HepG2 (cell line): Measurements from ENCODE around the gene TAF3. TPM values are rescaled to one million over a fixed set of nuclear protein-coding genes. Genes with fewer than 3 reads are reported as not detected.

Experiments
- ATAC-seq: fragments of 200-7000 bp; cut with Tn5 transposase; 3 replicates; pipeline ENCODE4 v1.9.1; 2020; ENCODE audit warnings: mild to moderate bottlenecking, moderate library complexity
- BruUV-seq: library from RNA; stranded (reverse); fragments of 400-500 nt; replicated peaks from 2 replicates; lab custom pipeline; 2021; lab: Mats Ljungman, UMichigan
- CTCF ChIA-PET: fragments of 300-600 bp; formaldehyde crosslinking; extraction: SDS; loops from one replicate; lab custom pipeline; 2021; ENCODE audit warnings: low total read pairs, inconsistent platforms, low intra/inter-chr PET ratio; lab: Yijun Ruan, JAX
- POLR2A ChIA-PET: fragments of 350-600 bp; sonication (Branson Sonifier 250); formaldehyde crosslinking; loops from one replicate; lab custom pipeline; 2020; ENCODE audit warnings: antibody characterized with exemption, inconsistent platforms; lab: Yijun Ruan, JAX
- DNase-seq: peaks from one replicate; pipeline ENCODE4 v3.0.0-alpha.2; 2015; ENCODE audit warnings: low spot score
- FAIRE-seq: peaks from 3 replicates; lab custom pipeline; 2011; peaks lifted over from hg19 to GRCh38; lab: Jason Lieb, UNC
- H2AFZ ChIP-seq: one replicate; pipeline ENCODE4 v1.6.1; 2011; ENCODE audit warnings: low read length, inconsistent platforms
- H3K27ac ChIP-seq: fragments of 300-600 bp; 3 replicates; pipeline ENCODE4 v1.8.0; 2011; ENCODE audit warnings: mixed run types, mild to moderate bottlenecking, mixed read lengths, low read length, inconsistent platforms; ENCODE audit not compliant: insufficient read depth; ENCODE audit errors: extremely low read length
- H3K27me3 ChIP-seq, 2 experiments: fragments of 200-600 bp in 1 of 2; 2 replicates in 1 of 2; 3 replicates in 1 of 2; pipeline versions ENCODE4 v1.6.0 to v1.8.0; 2011; ENCODE audit warnings: low read length in 2 of 2, mild to moderate bottlenecking in 2 of 2, moderate library complexity in 2 of 2, inconsistent platforms in 1 of 2; ENCODE audit not compliant: insufficient read depth in 2 of 2, control insufficient read depth in 1 of 2
- H3K36me3 ChIP-seq, 2 experiments: fragments of 200-600 bp in 1 of 2; replicated peaks in 1 of 2; 2 replicates in 1 of 2; 3 replicates in 1 of 2; pipeline versions ENCODE4 v1.5.1 to v1.8.0; 2011; ENCODE audit warnings: low read length in 2 of 2, inconsistent platforms in 1 of 2; ENCODE audit not compliant: insufficient read depth in 2 of 2, control insufficient read depth in 1 of 2
- H3K4me1 ChIP-seq: 2 replicates; pipeline ENCODE4 v1.5.1; 2012; ENCODE audit warnings: low read length, inconsistent platforms; ENCODE audit not compliant: insufficient read depth
- H3K4me2 ChIP-seq: 2 replicates; pipeline ENCODE4 v1.6.0; 2011; ENCODE audit warnings: low read depth, low read length, inconsistent platforms
- H3K4me3 ChIP-seq, 3 experiments: fragments of 200-600 bp in 1 of 3; sonication (generic), shearing (Covaris generic) in 1 of 3; replicated peaks in 1 of 3; 2 replicates each; pipeline ENCODE4 v1.5.1; 2011 to 2016; ENCODE audit warnings: low read length in 3 of 3, inconsistent platforms in 2 of 3, low read depth in 2 of 3, mild to moderate bottlenecking in 2 of 3, control low read depth in 1 of 3, mixed read lengths in 1 of 3; ENCODE audit not compliant: insufficient read depth in 1 of 3
- H3K79me2 ChIP-seq: one replicate; pipeline ENCODE4 v1.6.1; 2011; ENCODE audit warnings: low read length, inconsistent platforms; ENCODE audit not compliant: insufficient read depth
- H3K9ac ChIP-seq: 2 replicates; pipeline ENCODE4 v1.6.0; 2011; ENCODE audit warnings: mild to moderate bottlenecking, low read depth, low read length, inconsistent platforms; ENCODE audit not compliant: insufficient read depth
- H3K9me3 ChIP-seq: 2 replicates; pipeline ENCODE4 v1.5.1; 2012; ENCODE audit warnings: mild to moderate bottlenecking, low read length
- H4K20me1 ChIP-seq: 2 replicates; pipeline ENCODE4 v1.6.0; 2011; ENCODE audit warnings: inconsistent platforms, mild to moderate bottlenecking, low read length, moderate library complexity; ENCODE audit not compliant: insufficient read depth
- ARID3A ChIP-seq: IDR thresholded peaks from 2 replicates; pipeline ENCODE4 v1.6.1; 2012; ENCODE audit warnings: low read depth, low read length, improper control_type of control experiment
- BHLHE40 ChIP-seq: IDR thresholded peaks from 2 replicates; pipeline ENCODE4 v1.6.1; 2011; ENCODE audit warnings: low read length, improper control_type of control experiment
- CC2D1A ChIP-seq: sonication (generic); formaldehyde crosslinking; IDR thresholded peaks from 2 replicates; pipeline ENCODE4 v1.8.1; 2023; ENCODE audit warnings: mild to moderate bottlenecking, missing genetic modification reagents
- FUBP1 ChIP-seq: sonication (generic); formaldehyde crosslinking; IDR thresholded peaks from 2 replicates; pipeline ENCODE4 v1.5.1; 2020; ENCODE audit warnings: missing genetic modification reagents, mild to moderate bottlenecking, borderline replicate concordance
- KDM6A ChIP-seq: IDR thresholded peaks from 2 replicates; pipeline ENCODE4 v1.6.1; 2016; ENCODE audit warnings: low read depth
- NFKB2 ChIP-seq: sonication (generic); formaldehyde crosslinking; IDR thresholded peaks from 2 replicates; pipeline ENCODE4 v1.4.0; 2020; ENCODE audit warnings: missing genetic modification reagents, borderline replicate concordance
- TEF ChIP-seq: sonication (generic); formaldehyde crosslinking; IDR thresholded peaks from 2 replicates; pipeline ENCODE4 v1.5.0; 2020; ENCODE audit warnings: missing genetic modification reagents
- ZHX2 ChIP-seq, 2 experiments: sonication (generic) in 1 of 2; formaldehyde crosslinking in 1 of 2; IDR thresholded peaks; 2 replicates each; pipeline versions ENCODE4 v1.6.1 to v1.9.0; 2014 to 2022; ENCODE audit warnings: antibody characterized with exemption in 1 of 2, borderline replicate concordance in 1 of 2, inconsistent platforms in 1 of 2, low read depth in 1 of 2, missing genetic modification reagents in 1 of 2
- ZNF230 ChIP-seq: sonication (generic); formaldehyde crosslinking; IDR thresholded peaks from 2 replicates; pipeline ENCODE4 v1.4.0; 2020; ENCODE audit warnings: mild to moderate bottlenecking, missing genetic modification reagents
- ZNF382 ChIP-seq: sonication (generic); formaldehyde crosslinking; IDR thresholded peaks from 2 replicates; pipeline ENCODE4 v1.5.0; 2020; ENCODE audit warnings: missing genetic modification reagents, mild to moderate bottlenecking, borderline replicate concordance
- WGBS: methylation state at CpG from one replicate; pipeline ENCODE4 v1.1.6; 2017; ENCODE audit warnings: low lambda C conversion rate; 5-methylcytosine and 5-hydroxymethylcytosine counted together
- in situ Hi-C: cut with HindIII; loops from 2 replicates; pipeline ENCODE4 v1.10.0; 2017; ENCODE audit warnings: low pct_unique_long_range_greater_than_20kb; ENCODE audit not compliant: extremely low pct_ligation_motif_present
- intact Hi-C: fragments of 100-400 bp; cut with micrococcal nuclease; formaldehyde crosslinking; loops from one replicate; pipeline ENCODE4 v1.10.0; 2022; ENCODE audit not compliant: unreplicated experiment
- polyA plus RNA-seq, 8 experiments: library from polyadenylated mRNA; depleted of rRNA in 3 of 8; stranded (reverse) in 7 of 8; unstranded in 1 of 8; fragments of >200 nt; fragmentation: Illumina TruSeq in 4 of 8; extraction: Trizol in 4 of 8; gene quantifications; 2 replicates each; pipeline versions ENCODE4 v1.2.1 to v1.2.3, GENCODE V29; 2011 to 2016; ENCODE audit warnings: low read depth in 4 of 8, missing spikeins in 1 of 8, mixed read lengths in 1 of 8; ENCODE audit not compliant: insufficient read depth in 1 of 8
- total RNA-seq, 5 experiments: library from RNA; depleted of rRNA; stranded (reverse); fragments of >200 nt; fragmentation: Illumina TruSeq; extraction: Trizol; gene quantifications; 2 replicates each; pipeline ENCODE4 v1.2.3, GENCODE V29; 2016; ENCODE audit warnings: low read depth in 1 of 5
- TF ChIP-seq, protein P1 (sequence below): sonication (generic); formaldehyde crosslinking; IDR thresholded peaks from 2 replicates; pipeline ENCODE4 v1.4.0; 2020; ENCODE audit warnings: mild to moderate bottlenecking, missing genetic modification reagents, borderline replicate concordance

TAF3 gene
- total and polyA plus RNA-seq, 2 of the 13 experiments (the other 11 are each of a cell fraction or from before 2014, with no cell fraction given): 1.7 to 2.9 TPM

- Histone ChIP-seq H3K9ac (no peak overlapping the region), H3K4me3 (no peak overlapping the region), H3K36me3 (no peaks in the 10 kb centered on the region), H3K79me2 (peaks cover 3% of the 10 kb centered on the region), H3K9me3 (no peaks in the 10 kb centered on the region), H3K4me2 (no peak overlapping the region), H2AFZ (no peak overlapping the region), H3K4me1 (peaks cover 14% of the 10 kb centered on the region), H3K27me3 (no peaks in the 10 kb centered on the region), H3K27ac (no peak overlapping the region), H4K20me1 (no peaks in the 10 kb centered on the region)
- WGBS: 95% methylated on average over 12 of the region's 12 CpGs
- DNase-seq (no peak), ATAC-seq (no peak), FAIRE-seq (no peak)
- in situ Hi-C loops: no loop called here
- BruUV-seq: no TSS peak
- intact Hi-C loops: no loop called here
- ChIA-PET CTCF (no interaction called here), POLR2A (no interaction called here)
- TF ChIP-seq ZNF230 (CRISPR knock-in tag): no peak
- no peak for TF ChIP-seq ZNF382 (CRISPR knock-in tag)
- TF ChIP-seq BHLHE40: no peak
- no peak for TF ChIP-seq CC2D1A (CRISPR knock-in tag)
- TF ChIP-seq, protein P1, sequence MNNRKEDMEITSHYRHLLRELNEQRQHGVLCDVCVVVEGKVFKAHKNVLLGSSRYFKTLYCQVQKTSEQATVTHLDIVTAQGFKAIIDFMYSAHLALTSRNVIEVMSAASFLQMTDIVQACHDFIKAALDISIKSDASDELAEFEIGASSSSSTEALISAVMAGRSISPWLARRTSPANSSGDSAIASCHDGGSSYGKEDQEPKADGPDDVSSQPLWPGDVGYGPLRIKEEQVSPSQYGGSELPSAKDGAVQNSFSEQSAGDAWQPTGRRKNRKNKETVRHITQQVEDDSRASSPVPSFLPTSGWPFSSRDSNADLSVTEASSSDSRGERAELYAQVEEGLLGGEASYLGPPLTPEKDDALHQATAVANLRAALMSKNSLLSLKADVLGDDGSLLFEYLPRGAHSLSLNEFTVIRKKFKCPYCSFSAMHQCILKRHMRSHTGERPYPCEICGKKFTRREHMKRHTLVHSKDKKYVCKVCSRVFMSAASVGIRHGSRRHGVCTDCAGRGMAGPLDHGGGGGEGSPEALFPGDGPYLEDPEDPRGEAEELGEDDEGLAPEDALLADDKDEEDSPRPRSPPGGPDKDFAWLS (CRISPR knock-in tag): no peak
- TF ChIP-seq NFKB2 (CRISPR knock-in tag): no peak
- TF ChIP-seq ZHX2 (IDR thresholded peaks at IDR 0.05; ENCODE audit: low read depth): no peak
- no peak for TF ChIP-seq ZHX2 (CRISPR knock-in tag; IDR thresholded peaks at IDR 0.05; ENCODE audit: borderline replicate concordance)
- no peak for TF ChIP-seq KDM6A (CRISPR knock-in tag)
- TF ChIP-seq TEF (CRISPR knock-in tag): no peak
- no peak for TF ChIP-seq FUBP1 (CRISPR knock-in tag)
- no peak for TF ChIP-seq ARID3A
These were observed 85.5 kb downstream of the TAF3 start for GRCh38 chr10:7903851-7904250.
